BLaER1 treated with 17β-estradiol and CSF1 and Interleukin-3, amounts not matched to agents 10 nM and 100 nM (cell line): Measurements from ENCODE around the gene KCNIP2.
A peak's percentile ranks its signal among the peaks of the same experiment; 100 is the strongest.

Source experiments
- H3K27ac ChIP-seq, 11 experiments: shearing (Covaris generic); formaldehyde crosslinking; 2 replicates each; pipeline ENCODE4 v1.8.1; 2022
- H3K27me3 ChIP-seq, 11 experiments: shearing (Covaris generic); formaldehyde crosslinking; 2 replicates each; pipeline ENCODE4 v1.8.1; 2022
- H3K36me3 ChIP-seq, 11 experiments: shearing (Covaris generic); formaldehyde crosslinking; 2 replicates each; pipeline ENCODE4 v1.8.1; 2022
- H3K4me1 ChIP-seq, 10 experiments: shearing (Covaris generic); formaldehyde crosslinking; 2 replicates each; pipeline ENCODE4 v1.8.1; 2022
- H3K4me2 ChIP-seq, 11 experiments: shearing (Covaris generic); formaldehyde crosslinking; 2 replicates each; pipeline ENCODE4 v1.8.1; 2022
- H3K4me3 ChIP-seq, 10 experiments: shearing (Covaris generic); formaldehyde crosslinking; 2 replicates each; pipeline ENCODE4 v1.8.1; 2022
- H3K9ac ChIP-seq, 11 experiments: shearing (Covaris generic); formaldehyde crosslinking; 2 replicates each; pipeline ENCODE4 v1.8.1; 2022
- H3K9me3 ChIP-seq, 11 experiments: shearing (Covaris generic); formaldehyde crosslinking; replicated peaks in 1 of 11; 2 replicates each; pipeline ENCODE4 v1.8.1; 2022
- H4K20me1 ChIP-seq, 11 experiments: shearing (Covaris generic); formaldehyde crosslinking; 2 replicates each; pipeline ENCODE4 v1.8.1; 2022
- Cebpa-rat ChIP-seq, 11 experiments: shearing (Covaris generic); IDR thresholded peaks; 2 replicates each; pipeline ENCODE4 v1.8.1; 2022

KCNIP2 gene

DNA sequence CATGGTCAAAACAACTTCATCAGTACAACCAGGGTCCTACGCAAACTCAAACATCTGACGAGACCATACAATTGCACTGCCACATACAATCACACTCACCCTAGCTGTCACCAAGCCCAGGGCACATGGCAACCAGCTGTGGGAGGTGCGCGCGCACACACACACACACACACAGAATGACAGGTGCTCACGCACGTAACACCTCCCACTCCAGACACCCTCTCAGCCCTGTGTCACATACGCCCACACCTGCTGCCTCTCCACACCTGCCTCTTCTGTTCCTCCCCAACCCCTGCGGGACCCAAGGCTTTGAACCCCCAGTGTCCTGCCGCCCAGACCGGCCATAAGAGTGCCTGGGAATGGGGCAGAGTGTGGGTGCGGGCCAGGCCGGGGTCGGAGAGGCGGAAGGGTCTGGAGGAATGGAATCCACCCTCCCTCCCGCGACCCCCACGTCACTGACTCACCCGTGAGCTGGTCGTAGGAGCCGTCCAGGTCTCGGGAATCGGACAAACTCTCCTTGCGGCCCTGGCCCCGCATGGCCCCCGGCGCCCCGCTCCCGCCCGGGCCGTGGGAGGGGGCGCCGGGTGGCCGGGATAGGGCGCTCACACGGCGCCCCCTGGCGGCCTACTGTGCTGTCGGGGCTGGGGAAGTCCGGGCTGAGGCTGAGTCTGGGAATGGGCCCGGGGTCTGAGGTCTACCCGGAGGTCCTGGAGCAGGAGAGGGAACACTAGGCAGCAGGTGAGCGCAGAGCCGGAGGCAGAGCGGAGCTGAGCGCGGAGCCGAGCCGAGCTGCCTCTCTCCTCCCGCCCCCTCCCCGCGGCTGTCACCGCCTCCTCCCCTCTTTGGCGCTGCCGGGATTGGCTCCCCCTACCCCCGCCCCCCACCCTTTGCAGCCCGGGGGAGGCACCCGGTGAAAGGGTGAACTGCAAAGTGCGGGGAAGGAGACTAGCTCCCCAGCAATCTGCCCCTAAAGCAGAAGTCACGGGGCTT, at the start of gene KCNIP2:
Gene KCNIP2 (minus strand): TSS at position 769 of the 990 bp plus-strand sequence. CDS start 232 bp downstream, at position 537.
- Histone ChIP-seq H3K4me3 (no peak within 1 kb of the TSS), H3K4me2 (peak within 1 kb of the TSS in 2 of 11 experiments; percentile 23 to 43; a peak in 2 of 22 replicates)

GRCh38 chr10:101892782-101893391, 49.3 kb upstream of the KCNIP2 start:
- H3K27ac ChIP-seq, result no peak overlapping the region
- no peak overlapping the region for H3K4me2 ChIP-seq
- TF ChIP-seq Cebpa-rat (IDR thresholded peaks at IDR 0.05), result no peak
- H3K9ac ChIP-seq, result no peak overlapping the region
- H3K4me1 ChIP-seq, result peaks cover 4 to 37% (median 8%) of the 10 kb centered on the region in 10 experiments; a peak in 19 of 20 replicates
- peaks cover 6 to 64% (median 15%) of the 10 kb centered on the region in 11 experiments; a peak in 16 of 22 replicates for H3K36me3 ChIP-seq
- H3K4me3 ChIP-seq, result no peak overlapping the region
- H3K27me3 ChIP-seq, result no peaks in the 10 kb centered on the region
- peaks cover 7 to 97% (median 27%) of the 10 kb centered on the region in 11 experiments; a peak in 15 of 22 replicates for H4K20me1 ChIP-seq
- H3K9me3 ChIP-seq, result no peaks in the 10 kb centered on the region

More for the DNA sequence above, at the start of gene KCNIP2:
- H3K27me3 ChIP-seq, result peaks cover 0 to 27% (median 13%) of the 10 kb centered on the region in 11 experiments; a peak in 15 of 22 replicates
- peaks cover 13 to 43% (median 36%) of the 10 kb centered on the region in 11 experiments; a peak in 21 of 22 replicates for H3K36me3 ChIP-seq
- TF ChIP-seq Cebpa-rat (IDR thresholded peaks at IDR 0.05), result no peak
- no peak within 1 kb of the TSS for H3K9ac ChIP-seq
- no peaks in the 10 kb centered on the region for H3K9me3 ChIP-seq
- H3K27ac ChIP-seq, result no peak within 1 kb of the TSS
- peaks cover 57 to 95% (median 84%) of the 10 kb centered on the region in 11 experiments for H4K20me1 ChIP-seq
- peaks cover 20 to 39% (median 32%) of the 10 kb centered on the region in 10 experiments for H3K4me1 ChIP-seq

GRCh38 chr10:101889256-101890210, 45.9 kb upstream of the KCNIP2 start:
- Histone ChIP-seq H3K9ac (no peak overlapping the region), H3K4me3 (no peak overlapping the region), H3K27me3 (no peaks in the 10 kb centered on the region), H3K9me3 (no peaks in the 10 kb centered on the region), H3K4me1 (peaks cover 0 to 22% (median 0%) of the 10 kb centered on the region in 10 experiments; a peak in 5 of 20 replicates), H3K27ac (no peak overlapping the region), H3K36me3 (peaks cover 17 to 67% (median 35%) of the 10 kb centered on the region in 11 experiments; a peak in 18 of 22 replicates), H4K20me1 (peaks cover 0 to 96% (median 14%) of the 10 kb centered on the region in 11 experiments; a peak in 10 of 22 replicates), H3K4me2 (no peak overlapping the region; a peak in 1 of 22 replicates)
- no peak for TF ChIP-seq Cebpa-rat (IDR thresholded peaks at IDR 0.05)

- H3K4me1 ChIP-seq, result peaks cover 0 to 22% (median 0%) of the 10 kb centered on the region in 10 experiments; a peak in 5 of 20 replicates
- no peaks in the 10 kb centered on the region for H3K9me3 ChIP-seq
- H3K27me3 ChIP-seq, result no peaks in the 10 kb centered on the region
- peaks cover 0 to 95% (median 7%) of the 10 kb centered on the region in 11 experiments; a peak in 9 of 22 replicates for H4K20me1 ChIP-seq
- no peak overlapping the region for H3K4me3 ChIP-seq
- H3K36me3 ChIP-seq, result peaks cover 21 to 73% (median 35%) of the 10 kb centered on the region in 11 experiments; a peak in 20 of 22 replicates
- no peak overlapping the region; a peak in 2 of 22 replicates for H3K9ac ChIP-seq
- no peak for TF ChIP-seq Cebpa-rat (IDR thresholded peaks at IDR 0.05)
- peak overlapping the region in 1 of 11 experiments; percentile 4; a peak in 1 of 22 replicates for H3K4me2 ChIP-seq
- no peak overlapping the region for H3K27ac ChIP-seq
Measured at GRCh38 chr10:101888251-101888949, 44.8 kb upstream of the KCNIP2 start.

DNA sequence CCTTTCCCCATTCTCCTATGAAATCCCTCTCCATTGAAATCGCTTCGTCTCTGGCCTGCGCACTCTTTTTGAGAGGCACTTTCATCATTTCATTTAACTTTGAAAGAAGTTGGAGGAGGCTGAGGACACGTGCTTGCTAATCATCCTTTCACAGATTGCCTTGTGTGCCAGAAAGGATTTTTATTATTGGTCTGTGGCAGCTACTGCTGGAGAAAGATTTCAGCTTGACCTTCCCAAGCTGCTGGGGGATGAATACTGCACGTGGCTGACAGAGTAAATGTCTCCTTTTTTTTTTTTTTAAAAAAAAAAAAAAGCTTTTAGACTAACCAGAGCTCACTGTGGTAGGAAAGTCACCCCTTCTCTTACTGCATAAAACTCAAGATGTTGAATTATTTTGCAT, 44.2 kb upstream of the KCNIP2 start:
- peaks cover 0 to 95% (median 7%) of the 10 kb centered on the region in 11 experiments; a peak in 9 of 22 replicates for H4K20me1 ChIP-seq
- H3K4me2 ChIP-seq, result no peak overlapping the region
- H3K36me3 ChIP-seq, result peaks cover 25 to 79% (median 40%) of the 10 kb centered on the region in 11 experiments; a peak in 20 of 22 replicates
- no peak overlapping the region for H3K4me3 ChIP-seq
- H3K27ac ChIP-seq, result no peak overlapping the region
- no peaks in the 10 kb centered on the region for H3K9me3 ChIP-seq
- no peak for TF ChIP-seq Cebpa-rat (IDR thresholded peaks at IDR 0.05)
- no peaks in the 10 kb centered on the region for H3K27me3 ChIP-seq
- no peak overlapping the region for H3K9ac ChIP-seq
- peaks cover 0 to 26% (median 0%) of the 10 kb centered on the region in 10 experiments; a peak in 5 of 20 replicates for H3K4me1 ChIP-seq

DNA sequence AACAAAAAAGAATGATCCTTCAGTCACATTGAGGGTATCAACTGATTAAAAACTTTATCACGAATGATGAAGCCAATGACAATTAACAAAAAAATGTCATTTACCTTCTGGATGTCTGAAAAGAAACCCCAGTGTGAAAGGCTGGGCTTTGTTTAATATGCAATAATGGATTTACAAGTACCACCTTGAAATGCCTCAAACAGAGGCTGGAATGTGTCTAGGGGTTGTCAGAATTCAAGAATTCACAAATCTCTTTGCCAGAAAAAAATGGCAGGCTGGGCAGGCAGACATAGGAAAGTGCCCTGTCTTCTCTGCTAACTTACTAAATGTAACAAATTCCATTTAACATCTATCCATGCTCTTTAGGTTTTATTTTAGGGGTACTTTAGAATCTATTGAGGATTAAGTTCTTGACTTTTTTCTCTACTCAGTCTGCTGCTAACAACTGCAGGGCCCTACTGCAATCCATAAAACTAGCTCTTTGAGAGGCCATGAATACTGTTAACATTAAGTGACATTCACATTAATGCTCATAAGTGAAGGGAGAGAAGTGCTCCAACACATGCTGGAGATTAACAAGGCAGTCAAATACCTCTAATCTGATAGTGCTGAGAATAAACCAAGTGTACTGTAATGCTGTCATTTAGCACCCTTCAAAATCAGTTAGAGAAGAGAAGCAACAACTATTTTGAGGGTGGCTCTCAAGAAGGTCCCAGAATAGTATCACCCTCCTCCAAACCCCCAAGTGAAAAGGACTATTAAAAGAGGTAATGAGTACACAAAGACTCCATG, 43.1 kb upstream of the KCNIP2 start:
- no peak overlapping the region for H3K4me2 ChIP-seq
- no peak overlapping the region for H3K4me3 ChIP-seq
- H3K9me3 ChIP-seq, result no peaks in the 10 kb centered on the region
- H3K4me1 ChIP-seq, result peaks cover 0 to 31% (median 0%) of the 10 kb centered on the region in 10 experiments; a peak in 5 of 20 replicates
- peaks cover 0 to 95% (median 9%) of the 10 kb centered on the region in 11 experiments; a peak in 11 of 22 replicates for H4K20me1 ChIP-seq
- H3K9ac ChIP-seq, result no peak overlapping the region
- no peak for TF ChIP-seq Cebpa-rat (IDR thresholded peaks at IDR 0.05)
- H3K36me3 ChIP-seq, result peaks cover 25 to 83% (median 45%) of the 10 kb centered on the region in 11 experiments; a peak in 20 of 22 replicates
- H3K27me3 ChIP-seq, result no peaks in the 10 kb centered on the region
- no peak overlapping the region for H3K27ac ChIP-seq
